Fibroblast of lung (primary cell): ENCODE results near the gene GSG1L.

Experiments used
- CTCF ChIP-seq, 2 donors: IDR thresholded peaks in 1 of 2; conservative IDR thresholded peaks in 1 of 2; 1 replicate in 1 of 2; 2 replicates in 1 of 2; pipeline ENCODE4 v1.5.1; 2011 to 2012; ENCODE audit warnings: low read length in 2 of 2, control low read depth in 1 of 2, inconsistent platforms in 1 of 2, low read depth in 1 of 2, mild to moderate bottlenecking in 1 of 2
- EZH2 ChIP-seq: IDR thresholded peaks from 2 replicates; pipeline ENCODE4 v1.5.1; 2012; ENCODE audit warnings: low read length, control low read depth, mild to moderate bottlenecking; ENCODE audit errors: missing control alignments

GRCh38 chr16:27921134-27921533 lies 142.4 kb downstream of the GSG1L start:
- TF ChIP-seq CTCF (conservative IDR thresholded peaks at IDR 0.05 in 1 of 2, IDR thresholded peaks at IDR 0.05 in 1 of 2; ENCODE audit: low read depth in 1 of 2, low read length in 2 of 2) (no peak), EZH2 (no peak)
